Mucosa of descending colon (tissue), 3 donors: ENCODE measurements around the gene AQP12A. TPM values are rescaled to one million over a fixed set of nuclear protein-coding genes. Genes with fewer than 3 reads are reported as not detected.
"Not testable (repeated sequence)": the region's sequence is repeated elsewhere in the genome, so short reads cannot be mapped to it uniquely, and the experiment has no call there.

Experiments
- ATAC-seq: fragments of 200-7000 bp; cut with Tn5 transposase; one replicate; pipeline ENCODE4 v1.9.1; 2020; ENCODE audit warnings: mild to moderate bottlenecking, moderate library complexity
- DNase-seq, 3 donors: peaks; one replicate each; pipeline ENCODE4 v3.0.0-alpha.2; 2020
- H3K36me3 ChIP-seq: fragments of 200-600 bp; one replicate; pipeline ENCODE4 v1.8.0; 2021; ENCODE audit warnings: low read depth, mild to moderate bottlenecking
- H3K4me1 ChIP-seq: fragments of 200-600 bp; one replicate; pipeline ENCODE4 v1.8.0; 2021; ENCODE audit warnings: low read depth, mild to moderate bottlenecking
- H3K4me3 ChIP-seq: fragments of 200-600 bp; one replicate; pipeline ENCODE4 v1.8.0; 2021; ENCODE audit warnings: mild to moderate bottlenecking
- H3K9me3 ChIP-seq: fragments of 200-600 bp; one replicate; pipeline ENCODE4 v1.8.0; 2021; ENCODE audit warnings: mild to moderate bottlenecking
- intact Hi-C, 2 donors: fragments of 100-400 bp; cut with DNase I in 1 of 2; cut with micrococcal nuclease in 1 of 2; formaldehyde crosslinking; loops; one replicate each; pipeline versions ENCODE4 v1.11.0 to v1.11.1; 2022; cut with DNase I, micrococcal nuclease
- total RNA-seq, 3 donors: library from RNA; stranded (reverse); fragmentation: NEBNext Ultra II Directional in 2 of 3; extraction: Animal tissue kit (Norgen Biotek cat#: 25700) in 2 of 3; gene quantifications; one replicate each; pipeline versions ENCODE4 v1.2.1 to v1.2.4, GENCODE V29; 2021 to 2023
- TF ChIP-seq, protein P1 (sequence below): fragments of 200-600 bp; IDR thresholded peaks from one replicate; pipeline ENCODE4 v1.8.0; 2022; ENCODE audit warnings: antibody characterized with exemption, mild to moderate bottlenecking
- donor health status: DM: no; HTN: no; CAD: no; lungs with moderate emphysema.
- donor health status: DM: no; HTN: no; CAD: no.
- donor health status: DM: no; HTN: yes; CAD: no.

Gene AQP12A
- total RNA-seq, 3 donors from 2014 or later = 9.7 to 18.9 TPM; not detected in 1

DNA sequence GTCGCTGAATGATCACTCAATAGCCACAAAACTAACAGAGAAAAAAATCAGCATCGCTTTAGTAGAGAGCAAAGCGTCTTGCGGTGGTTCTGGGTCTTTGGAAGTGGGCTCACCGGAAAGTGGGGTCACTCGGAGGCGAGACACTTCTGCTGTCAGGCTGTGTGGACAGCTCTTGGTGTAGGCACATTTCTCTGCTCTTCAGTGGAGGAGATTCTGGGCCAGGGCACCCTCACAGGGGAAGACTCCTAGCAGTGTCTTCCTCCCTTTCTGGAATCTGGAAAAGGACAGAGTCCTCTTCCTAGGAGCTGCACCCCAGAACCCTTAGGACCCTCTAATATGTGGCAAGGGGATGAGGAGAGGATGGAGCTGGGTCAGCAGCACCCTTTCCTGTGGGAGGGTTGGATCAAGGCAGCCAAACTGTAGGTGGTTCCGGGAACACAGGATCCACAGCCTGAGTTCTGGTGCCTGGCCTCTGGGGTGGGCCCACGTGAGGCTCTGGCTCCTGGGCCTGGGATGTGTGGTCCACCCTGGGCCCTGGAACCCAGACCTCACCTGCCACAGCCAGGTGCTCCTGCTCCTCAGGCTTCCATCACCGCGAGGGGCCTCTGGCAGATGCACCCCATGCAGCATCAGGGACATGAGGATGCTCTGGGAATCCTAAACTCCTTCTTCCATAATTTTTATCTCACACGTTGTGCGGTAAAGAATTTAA lies 41.3 kb upstream of the AQP12A start:
- Histone ChIP-seq H3K4me1 (no peaks in the 10 kb centered on the region), H3K36me3 (no peaks in the 10 kb centered on the region), H3K9me3 (peaks cover 4% of the 10 kb centered on the region), H3K4me3 (no peak overlapping the region)
- no peak for ATAC-seq
- TF ChIP-seq, protein P1, sequence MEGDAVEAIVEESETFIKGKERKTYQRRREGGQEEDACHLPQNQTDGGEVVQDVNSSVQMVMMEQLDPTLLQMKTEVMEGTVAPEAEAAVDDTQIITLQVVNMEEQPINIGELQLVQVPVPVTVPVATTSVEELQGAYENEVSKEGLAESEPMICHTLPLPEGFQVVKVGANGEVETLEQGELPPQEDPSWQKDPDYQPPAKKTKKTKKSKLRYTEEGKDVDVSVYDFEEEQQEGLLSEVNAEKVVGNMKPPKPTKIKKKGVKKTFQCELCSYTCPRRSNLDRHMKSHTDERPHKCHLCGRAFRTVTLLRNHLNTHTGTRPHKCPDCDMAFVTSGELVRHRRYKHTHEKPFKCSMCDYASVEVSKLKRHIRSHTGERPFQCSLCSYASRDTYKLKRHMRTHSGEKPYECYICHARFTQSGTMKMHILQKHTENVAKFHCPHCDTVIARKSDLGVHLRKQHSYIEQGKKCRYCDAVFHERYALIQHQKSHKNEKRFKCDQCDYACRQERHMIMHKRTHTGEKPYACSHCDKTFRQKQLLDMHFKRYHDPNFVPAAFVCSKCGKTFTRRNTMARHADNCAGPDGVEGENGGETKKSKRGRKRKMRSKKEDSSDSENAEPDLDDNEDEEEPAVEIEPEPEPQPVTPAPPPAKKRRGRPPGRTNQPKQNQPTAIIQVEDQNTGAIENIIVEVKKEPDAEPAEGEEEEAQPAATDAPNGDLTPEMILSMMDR = no peak
- intact Hi-C loops = no loop called here
- no peak for DNase-seq

DNA sequence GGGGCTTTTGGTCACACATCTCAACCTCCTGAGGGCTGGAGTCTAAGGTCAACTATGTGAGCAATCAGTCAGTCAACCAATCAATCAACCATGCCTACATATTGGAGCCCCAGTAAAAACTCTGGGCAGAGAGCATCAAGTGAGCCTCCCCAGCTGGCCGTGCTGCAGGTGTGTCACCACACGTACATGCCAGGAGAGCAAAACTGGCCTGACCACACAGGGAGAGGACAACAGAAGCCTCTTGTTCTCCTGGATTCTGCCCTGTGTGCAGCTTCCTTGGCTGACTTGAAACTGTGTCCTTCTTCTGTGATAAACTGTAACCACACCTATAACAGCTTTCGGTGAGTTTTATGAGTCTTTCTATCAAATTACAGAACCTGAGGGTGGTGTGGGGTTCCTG lies 40.5 kb upstream of the AQP12A start:
- TF ChIP-seq, protein P1 = no peak
- intact Hi-C loops = no loop called here
- no peaks in the 10 kb centered on the region for H3K36me3 ChIP-seq
- peak; percentile 72 for ATAC-seq
- H3K9me3 ChIP-seq = peaks cover 4% of the 10 kb centered on the region
- no peak overlapping the region for H3K4me3 ChIP-seq
- H3K4me1 ChIP-seq = no peaks in the 10 kb centered on the region
- DNase-seq = no peak

DNA sequence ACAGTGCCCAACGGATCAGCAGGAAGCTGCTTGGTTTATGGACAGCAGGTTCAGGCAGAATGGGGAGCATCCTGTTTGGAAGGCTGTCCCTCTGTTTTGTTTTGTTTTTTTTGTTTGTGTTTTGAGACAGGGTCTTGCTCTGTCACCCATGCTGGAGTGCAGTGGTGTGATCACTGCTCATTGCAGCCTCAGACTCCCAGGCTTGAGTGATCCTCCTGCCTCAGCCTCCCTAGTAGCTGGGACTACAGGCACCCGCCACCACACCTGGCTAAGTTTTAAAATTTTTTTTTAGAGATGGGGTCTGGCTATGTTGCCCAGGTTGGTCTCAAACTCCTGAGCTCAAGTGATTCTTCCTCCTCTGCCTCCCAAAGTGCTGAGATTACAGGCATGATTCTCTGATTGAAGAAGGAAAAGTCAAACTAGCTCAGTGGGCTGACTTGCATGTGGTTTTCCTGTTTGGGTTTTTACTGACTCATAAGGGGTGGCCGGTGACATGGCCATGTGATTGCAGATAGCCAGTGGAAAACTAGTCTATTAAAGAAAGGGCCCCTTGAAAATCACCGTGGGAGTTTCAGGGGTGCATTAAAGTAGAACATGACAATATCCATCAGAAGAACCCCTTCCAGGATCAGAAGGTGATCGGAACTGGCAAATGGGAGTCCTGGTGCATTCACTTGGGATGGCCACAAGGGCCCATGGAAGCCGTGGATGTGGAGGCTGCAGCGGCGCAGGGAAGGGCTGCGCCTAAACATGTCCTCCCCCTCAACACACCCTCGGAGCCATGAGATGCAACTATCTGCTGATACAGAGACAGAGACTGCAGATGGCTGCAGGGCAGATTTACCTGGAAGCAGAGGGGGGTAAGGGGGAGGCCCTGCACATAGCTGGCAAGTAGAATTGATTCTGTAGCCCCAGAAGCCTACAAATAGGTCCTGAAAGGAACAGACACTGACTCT lies 35.5 kb upstream of the AQP12A start:
- peak in 1 of 3 donors; percentile 24 for DNase-seq
- ATAC-seq = no peak
- no peak overlapping the region for H3K4me3 ChIP-seq
- H3K4me1 ChIP-seq = no peaks in the 10 kb centered on the region
- intact Hi-C loops = no loop called here
- no peaks in the 10 kb centered on the region for H3K36me3 ChIP-seq
- TF ChIP-seq, protein P1 = no peak
- H3K9me3 ChIP-seq = peaks cover 4% of the 10 kb centered on the region

DNA sequence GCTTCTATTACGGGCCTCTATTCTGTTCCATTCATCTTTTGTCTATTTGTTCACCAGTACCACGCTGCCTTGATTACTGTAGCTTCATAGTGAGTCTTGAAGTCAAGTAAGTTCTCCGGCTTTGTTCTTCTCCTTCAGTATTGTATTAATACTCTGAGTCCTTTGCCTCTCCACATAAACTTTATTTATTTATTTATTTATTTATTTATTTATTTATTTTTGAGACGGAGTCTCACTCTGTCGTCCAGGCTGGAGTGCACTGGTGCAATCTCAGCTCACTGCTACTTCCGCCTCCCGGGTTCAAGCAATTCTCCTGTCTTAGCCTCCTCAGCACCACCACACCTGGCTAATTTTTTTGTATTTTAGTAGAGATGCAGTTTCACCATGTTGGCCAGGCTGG lies 31.8 kb upstream of the AQP12A start:
- DNase-seq, H3K36me3 ChIP-seq, H3K4me3 ChIP-seq, H3K4me1 ChIP-seq, intact Hi-C loops, ATAC-seq, H3K9me3 ChIP-seq: not testable (repeated sequence)

DNA sequence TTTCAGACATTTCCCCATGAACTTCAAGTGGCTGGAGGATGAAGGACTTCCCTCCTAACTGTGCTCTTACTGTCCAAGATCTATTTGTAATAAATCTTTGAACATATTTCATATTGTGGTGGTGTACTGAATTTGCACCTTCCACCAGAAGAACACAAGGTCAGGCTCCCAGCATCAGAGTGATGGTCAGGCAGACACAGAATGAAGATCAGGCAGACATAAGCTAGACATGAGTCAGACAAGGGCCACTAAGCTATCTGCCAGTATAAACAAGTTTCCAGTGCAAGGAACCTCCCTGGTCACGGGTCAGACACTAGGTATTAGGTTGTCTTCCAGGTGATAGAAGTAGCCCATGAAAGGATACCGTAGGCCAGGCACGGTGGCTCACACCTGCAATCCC lies 29.0 kb upstream of the AQP12A start:
- ATAC-seq (no peak), DNase-seq (no peak)
- Histone ChIP-seq H3K36me3 (no peaks in the 10 kb centered on the region), H3K9me3 (peaks cover 6% of the 10 kb centered on the region), H3K4me1 (no peaks in the 10 kb centered on the region), H3K4me3 (no peak overlapping the region)
- TF ChIP-seq, protein P1 = no peak
- intact Hi-C loops = no loop called here
